Small intestine (tissue), 7 donors: ENCODE measurements around the gene TMEM116. TPM values are rescaled to one million over a fixed set of nuclear protein-coding genes. Genes with fewer than 3 reads are reported as not detected.
A peak's percentile ranks its signal among the peaks of the same experiment; 100 is the strongest.
"Not testable (repeated sequence)": the region's sequence is repeated elsewhere in the genome, so short reads cannot be mapped to it uniquely, and the experiment has no call there.

Source experiments
- DNase-seq, 2 donors: peaks; one replicate each; pipeline versions ENCODE4 v3.0.0 to v3.0.0-alpha.2; 2013
- FAIRE-seq: peaks from 2 replicates; lab custom pipeline; 2012; peaks lifted over from hg19 to GRCh38; lab: Jason Lieb, UNC
- H3K27ac ChIP-seq, 3 donors: one replicate each; pipeline ENCODE4 v1.5.1; 2013; ENCODE audit warnings: low read length in 2 of 3, mild to moderate bottlenecking in 2 of 3, control low read depth in 1 of 3, inconsistent platforms in 1 of 3, low read depth in 1 of 3, moderate library complexity in 1 of 3
- H3K27me3 ChIP-seq, 3 donors: one replicate each; pipeline ENCODE4 v1.6.1; 2013; ENCODE audit warnings: low read length in 3 of 3, inconsistent platforms in 1 of 3; ENCODE audit not compliant: control insufficient read depth in 3 of 3, insufficient read depth in 3 of 3
- H3K36me3 ChIP-seq, 3 donors: one replicate each; pipeline ENCODE4 v1.6.1; 2013; ENCODE audit warnings: low read length in 3 of 3, inconsistent platforms in 1 of 3, low read depth in 1 of 3, mild to moderate bottlenecking in 1 of 3, moderate library complexity in 1 of 3; ENCODE audit not compliant: control insufficient read depth in 3 of 3, insufficient read depth in 2 of 3
- H3K4me1 ChIP-seq, 3 donors: one replicate each; pipeline ENCODE4 v1.6.1; 2013; ENCODE audit warnings: low read length in 2 of 3, inconsistent platforms in 1 of 3, low read depth in 1 of 3, mild to moderate bottlenecking in 1 of 3, moderate library complexity in 1 of 3; ENCODE audit not compliant: control insufficient read depth in 3 of 3, insufficient read depth in 2 of 3
- H3K4me3 ChIP-seq, 3 donors: one replicate each; pipeline ENCODE4 v1.5.1; 2013; ENCODE audit warnings: low read length in 3 of 3, control low read depth in 1 of 3, inconsistent platforms in 1 of 3, low read depth in 1 of 3, mild to moderate bottlenecking in 1 of 3, moderate library complexity in 1 of 3
- H3K9me3 ChIP-seq, 2 donors: one replicate each; pipeline ENCODE4 v1.6.1; 2013; ENCODE audit warnings: low read depth in 1 of 2, low read length in 1 of 2; ENCODE audit not compliant: control insufficient read depth in 2 of 2, insufficient read depth in 1 of 2
- WGBS, 3 donors: extraction: QIAGEN DNeasy Blood & Tissue Kit; methylation state at CpG; one replicate each; pipeline ENCODE4 v1.1.7; 2013; 5-methylcytosine and 5-hydroxymethylcytosine counted together
- polyA plus RNA-seq, 4 donors: library from polyadenylated mRNA; stranded (reverse) in 3 of 4; unstranded in 1 of 4; fragments of 200-250 nt in 3 of 4; fragments of 120-200 nt in 1 of 4; gene quantifications; one replicate each; pipeline versions ENCODE4 v1.2.1 to v1.2.3, GENCODE V29; 2013
- donor health status: healthy with polysubstance abuse.
- donor health status: control.
- donor health status: control.
- donor health status: Bipolar disorder and iron deficiency.
- donor health status: healthy.

TMEM116 gene
- polyA plus RNA-seq, 4 donors, result 6.7 to 19.3 (median 11.1) TPM

DNA sequence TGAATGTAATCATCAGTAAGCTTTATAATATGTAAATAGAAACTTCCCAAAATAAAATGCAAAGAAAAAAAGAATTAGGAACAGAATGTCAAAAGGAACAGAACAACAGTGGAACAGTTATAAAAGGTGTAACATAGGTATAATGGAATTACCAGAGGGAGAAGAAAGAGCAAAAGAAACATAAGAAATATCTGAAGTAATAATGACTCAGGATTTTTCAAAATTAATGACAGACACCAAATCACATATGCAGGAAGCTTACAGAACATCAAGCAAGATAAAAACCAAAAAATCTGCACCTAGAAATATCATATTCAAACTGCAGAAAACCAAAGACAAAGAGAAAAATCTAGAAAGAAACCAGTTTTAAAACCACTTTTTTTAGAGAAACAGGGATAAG is 36.1 kb downstream of the TMEM116 start:
- Histone ChIP-seq H3K27me3 (no peaks in the 10 kb centered on the region), H3K4me1 (no peaks in the 10 kb centered on the region), H3K27ac (no peak overlapping the region), H3K36me3 (peaks cover 0 to 2% (median 0%) of the 10 kb centered on the region in 3 donors), H3K4me3 (no peak overlapping the region), H3K9me3 (no peaks in the 10 kb centered on the region)
- DNase-seq, result no peak
- peak; percentile 86 for FAIRE-seq

DNA sequence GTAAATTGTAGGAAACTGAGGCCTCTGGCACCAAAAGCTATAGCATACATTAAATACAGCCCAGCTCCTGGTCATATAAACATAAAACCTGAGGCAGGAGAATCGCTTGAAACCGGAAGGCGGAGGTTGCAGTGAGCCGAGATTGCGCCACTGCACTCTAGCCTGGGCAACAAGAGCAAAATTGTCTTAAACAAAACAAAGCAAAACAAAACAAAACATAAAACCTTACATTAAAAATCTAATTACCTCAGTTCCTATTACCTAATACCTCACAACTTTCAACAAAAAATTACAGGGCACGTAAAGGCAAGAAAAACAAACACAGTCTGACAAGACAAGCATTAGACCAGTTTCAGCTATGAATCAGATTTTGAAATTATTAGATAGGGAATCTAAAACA is 36.7 kb downstream of the TMEM116 start:
- H3K4me3 ChIP-seq, result no peak overlapping the region
- no peaks in the 10 kb centered on the region for H3K9me3 ChIP-seq
- FAIRE-seq (no peak), DNase-seq (no peak)
- no peaks in the 10 kb centered on the region for H3K27me3 ChIP-seq
- peaks cover 0 to 2% (median 0%) of the 10 kb centered on the region in 3 donors for H3K36me3 ChIP-seq
- H3K27ac ChIP-seq, result no peak overlapping the region
- no peaks in the 10 kb centered on the region for H3K4me1 ChIP-seq
- WGBS, 3 donors, result 92 to 99% (median 97%) methylated on average over 6 of the region's 6 CpGs

DNA sequence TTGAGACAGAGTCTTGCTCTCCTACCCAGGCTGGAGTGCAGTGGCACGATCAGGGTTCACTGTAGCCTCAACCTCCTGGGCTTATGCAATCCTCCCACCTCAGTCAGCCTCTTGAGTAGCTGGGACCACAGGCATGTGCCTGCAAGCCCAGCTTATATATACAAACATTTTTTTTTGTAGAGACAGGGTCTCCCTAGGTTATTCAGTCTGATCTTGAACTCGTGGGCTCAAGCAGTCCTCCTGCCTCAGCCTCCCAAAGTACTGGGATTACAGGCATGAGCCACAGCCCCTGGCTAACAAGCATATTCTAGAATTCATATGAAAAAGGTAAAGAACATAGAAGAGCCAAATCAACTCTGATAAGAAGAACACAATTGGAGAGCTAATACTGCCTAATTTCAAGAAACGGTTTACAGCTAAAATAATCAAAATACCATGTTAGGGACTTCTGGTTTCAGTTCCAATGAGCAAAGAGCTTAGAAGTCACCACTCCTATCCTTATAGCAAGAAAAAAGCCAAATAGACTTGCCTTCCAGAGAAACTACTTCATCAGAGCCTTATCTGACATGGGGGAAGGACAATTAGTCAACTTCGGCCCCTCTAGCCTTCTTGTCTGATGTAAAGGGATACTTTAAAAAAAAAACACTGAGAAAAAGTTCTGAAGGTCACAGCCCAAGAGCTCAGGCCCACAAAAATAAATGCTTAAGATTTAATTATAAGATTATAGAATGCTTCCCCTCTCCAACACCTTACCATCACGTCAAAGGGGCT is 37.6 kb downstream of the TMEM116 start:
- DNase-seq (no peak), FAIRE-seq (no peak)
- H3K27ac ChIP-seq, result no peak overlapping the region
- H3K4me1 ChIP-seq, result no peaks in the 10 kb centered on the region
- peaks cover 0 to 2% (median 0%) of the 10 kb centered on the region in 3 donors for H3K36me3 ChIP-seq
- H3K4me3 ChIP-seq, result no peak overlapping the region
- peaks cover 0 to 4% of the 10 kb centered on the region in 2 donors for H3K9me3 ChIP-seq
- 83 to 89% (median 84%) methylated on average over 5 of the region's 5 CpGs for WGBS, 3 donors
- H3K27me3 ChIP-seq, result no peaks in the 10 kb centered on the region

DNA sequence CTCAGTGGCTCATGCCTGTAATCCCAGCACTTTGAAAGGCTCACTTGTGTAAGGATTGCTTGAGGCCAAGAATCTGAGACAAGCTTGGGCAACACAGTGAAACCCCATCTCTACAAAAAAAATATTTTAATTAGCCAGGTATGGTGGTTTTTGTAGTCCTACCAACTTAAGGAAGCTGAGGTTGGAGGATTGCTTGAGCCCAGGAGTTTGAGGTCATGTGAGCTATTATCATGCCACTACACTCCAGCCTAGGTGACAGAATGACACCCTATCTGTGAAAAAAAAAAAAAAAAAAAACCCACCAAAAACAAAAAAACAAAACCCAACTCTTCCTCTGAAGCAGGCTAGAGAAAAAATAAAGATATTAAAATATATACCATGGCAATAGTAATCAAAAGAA is 41.2 kb downstream of the TMEM116 start:
- Histone ChIP-seq H3K9me3 (peaks cover 0 to 15% of the 10 kb centered on the region in 2 donors), H3K36me3 (no peaks in the 10 kb centered on the region), H3K4me3 (no peak overlapping the region), H3K4me1 (no peaks in the 10 kb centered on the region), H3K27me3 (no peaks in the 10 kb centered on the region), H3K27ac (no peak overlapping the region)
- FAIRE-seq (no peak), DNase-seq (no peak)

DNA sequence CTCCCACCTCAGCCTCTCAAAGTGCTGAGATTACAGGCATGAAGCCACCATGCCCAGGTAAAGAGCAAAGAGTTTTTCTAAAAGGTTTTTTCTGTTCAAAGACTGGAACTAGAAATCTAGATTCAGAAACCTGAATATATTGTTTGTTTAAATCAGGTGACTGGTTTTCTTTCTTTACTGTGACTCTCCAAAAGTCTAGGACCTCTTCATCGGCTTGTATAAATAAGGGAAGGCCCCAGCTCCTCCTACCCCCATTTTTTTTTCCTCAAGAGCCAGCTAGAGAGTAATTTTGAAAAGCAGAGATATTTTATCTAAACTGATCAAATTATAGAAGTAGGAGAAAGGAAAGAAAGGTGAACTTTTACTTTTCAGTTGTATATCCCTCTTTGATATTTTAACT is 48.0 kb downstream of the TMEM116 start:
- no peak for DNase-seq
- no peak for FAIRE-seq
- no peaks in the 10 kb centered on the region for H3K4me1 ChIP-seq
- peaks cover 0 to 11% of the 10 kb centered on the region in 2 donors for H3K9me3 ChIP-seq
- no peaks in the 10 kb centered on the region for H3K27me3 ChIP-seq
- H3K27ac ChIP-seq, result no peak overlapping the region
- no peaks in the 10 kb centered on the region for H3K36me3 ChIP-seq
- WGBS, 3 donors, result 19 to 76% (median 67%) methylated on average over 1 of the region's 1 CpG
- H3K4me3 ChIP-seq, result no peak overlapping the region

DNA sequence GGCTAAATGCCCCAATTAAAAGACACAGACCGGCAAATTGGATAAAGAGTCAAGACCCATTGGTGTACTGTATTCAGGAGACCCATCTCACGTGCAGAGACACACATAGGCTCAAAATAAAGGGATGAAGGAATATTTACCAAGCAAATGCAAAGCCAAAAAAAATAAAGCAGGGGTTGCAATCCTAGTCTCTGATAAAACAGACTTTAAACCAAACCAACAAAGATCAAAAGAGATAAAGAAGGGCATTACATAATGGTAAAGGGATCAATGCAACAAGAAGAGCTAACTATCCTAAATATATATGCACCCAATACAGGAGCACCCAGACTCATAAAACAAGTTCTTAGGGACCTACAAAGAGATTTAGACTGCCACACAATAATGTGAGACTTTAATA is 53.4 kb downstream of the TMEM116 start:
- 91 to 98% (median 94%) methylated on average over 2 of the region's 2 CpGs for WGBS, 3 donors
- H3K27ac ChIP-seq, H3K4me1 ChIP-seq, FAIRE-seq, H3K27me3 ChIP-seq, H3K4me3 ChIP-seq, H3K36me3 ChIP-seq, DNase-seq, H3K9me3 ChIP-seq: not testable (repeated sequence)

DNA sequence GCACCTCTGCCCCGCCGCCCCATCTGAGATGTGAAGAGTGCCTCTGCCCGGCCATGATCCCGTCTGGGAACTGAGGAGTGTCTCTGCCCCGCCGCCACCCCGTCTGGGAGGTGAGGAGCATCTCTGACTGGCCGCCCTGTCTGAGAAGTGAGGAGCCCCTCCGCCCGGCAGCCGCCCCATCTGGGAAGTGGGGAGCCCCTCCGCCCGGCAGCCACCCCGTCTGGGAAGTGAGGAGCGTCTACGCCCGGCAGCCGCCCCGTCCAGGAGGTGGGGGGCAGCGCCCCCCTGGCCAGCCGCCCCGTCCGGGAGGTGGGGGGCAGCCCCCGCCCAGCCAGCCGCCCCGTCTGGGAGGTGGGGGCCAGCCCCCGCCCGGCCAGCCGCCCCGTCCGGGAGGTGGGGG is 55.7 kb downstream of the TMEM116 start:
- 96 to 99% (median 96%) methylated on average over 21 to 31 of the region's 31 CpGs for WGBS, 3 donors
- not testable (repeated sequence) for FAIRE-seq

DNA sequence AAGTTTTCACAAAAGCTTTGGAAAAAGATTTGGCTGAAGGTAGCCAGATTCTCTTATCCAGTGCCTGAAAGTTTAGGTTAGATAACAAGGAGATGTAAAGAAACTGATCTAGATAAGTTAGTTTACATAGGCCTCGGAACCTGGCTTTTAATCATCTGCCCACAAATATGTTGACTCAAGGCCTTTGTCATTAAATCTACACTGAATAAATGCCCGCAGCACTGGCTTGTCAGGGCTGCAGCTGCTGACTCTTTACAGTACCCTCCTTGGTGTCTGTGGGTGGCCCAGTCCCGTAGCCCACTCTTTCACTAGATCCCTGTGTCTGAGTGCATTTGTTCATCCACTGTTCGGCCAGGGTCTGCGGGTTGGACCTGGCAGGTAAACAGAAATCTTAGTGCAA is 58.0 kb downstream of the TMEM116 start:
- WGBS, 3 donors, result 84 to 89% (median 88%) methylated on average over 5 of the region's 5 CpGs

More for the DNA sequence above, 55.7 kb downstream of the TMEM116 start:
- not testable (repeated sequence) for H3K36me3 ChIP-seq, H3K4me1 ChIP-seq, H3K4me3 ChIP-seq, H3K27me3 ChIP-seq, DNase-seq, H3K9me3 ChIP-seq, H3K27ac ChIP-seq

DNA sequence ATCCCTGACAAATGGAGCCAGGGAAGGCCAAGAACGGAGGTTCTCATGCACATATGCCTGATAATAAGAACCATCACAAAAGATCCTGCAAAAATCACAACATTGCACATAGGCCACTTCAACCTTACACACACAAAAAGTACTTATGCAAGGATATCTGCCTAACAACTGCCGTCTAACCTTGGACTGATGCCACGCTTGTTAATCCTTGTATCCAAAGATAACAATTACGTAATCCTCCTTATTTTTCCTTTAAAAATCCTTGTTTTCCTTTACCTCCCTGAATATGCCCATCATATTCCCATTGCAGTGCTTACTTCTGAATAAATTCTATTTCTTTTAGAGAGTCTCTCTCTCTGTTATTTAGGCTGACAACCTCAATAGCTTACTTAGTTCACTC is 59.5 kb downstream of the TMEM116 start:
- H3K4me1 ChIP-seq, result no peaks in the 10 kb centered on the region
- H3K4me3 ChIP-seq, result no peak overlapping the region
- no peaks in the 10 kb centered on the region for H3K27me3 ChIP-seq
- H3K27ac ChIP-seq, result no peak overlapping the region
- FAIRE-seq (no peak), DNase-seq (peak in 1 of 2 donors; percentile 40)
- 41 to 58% (median 56%) methylated on average over 4 of the region's 4 CpGs for WGBS, 3 donors
- peaks cover 0 to 5% of the 10 kb centered on the region in 2 donors for H3K9me3 ChIP-seq
- H3K36me3 ChIP-seq, result no peaks in the 10 kb centered on the region

More for the DNA sequence above, 58.0 kb downstream of the TMEM116 start:
- no peak overlapping the region for H3K27ac ChIP-seq
- H3K4me1 ChIP-seq, result no peaks in the 10 kb centered on the region
- H3K4me3 ChIP-seq, result no peak overlapping the region
- H3K36me3 ChIP-seq, result no peaks in the 10 kb centered on the region
- no peak for DNase-seq
- FAIRE-seq, result no peak
- H3K27me3 ChIP-seq, result no peaks in the 10 kb centered on the region
- H3K9me3 ChIP-seq, result peaks cover 0 to 5% of the 10 kb centered on the region in 2 donors
